ENCODE results near the gene LCK. TPM values are rescaled to one million over a fixed set of nuclear protein-coding genes. Genes with fewer than 3 reads are reported as not detected.

The LCK gene
- total RNA-seq, 1 experiment from 2014 or later = 0.57 TPM

- peaks cover 5% of the 10 kb centered on the region for H3K4me1 ChIP-seq (ENCODE audit: control insufficient read depth, insufficient read depth, low read length)
- TF ChIP-seq SIN3A (IDR thresholded peaks at IDR 0.05; ENCODE audit: borderline replicate concordance, insufficient read depth, low read depth, low read length) (no peak), POLR2AphosphoS5 (IDR thresholded peaks at IDR 0.05; ENCODE audit: low read depth, low read length) (no peak), TCF7L2 (IDR thresholded peaks at IDR 0.05; ENCODE audit: low read depth, low read length) (no peak)
- TF ChIP-seq, protein P1, sequence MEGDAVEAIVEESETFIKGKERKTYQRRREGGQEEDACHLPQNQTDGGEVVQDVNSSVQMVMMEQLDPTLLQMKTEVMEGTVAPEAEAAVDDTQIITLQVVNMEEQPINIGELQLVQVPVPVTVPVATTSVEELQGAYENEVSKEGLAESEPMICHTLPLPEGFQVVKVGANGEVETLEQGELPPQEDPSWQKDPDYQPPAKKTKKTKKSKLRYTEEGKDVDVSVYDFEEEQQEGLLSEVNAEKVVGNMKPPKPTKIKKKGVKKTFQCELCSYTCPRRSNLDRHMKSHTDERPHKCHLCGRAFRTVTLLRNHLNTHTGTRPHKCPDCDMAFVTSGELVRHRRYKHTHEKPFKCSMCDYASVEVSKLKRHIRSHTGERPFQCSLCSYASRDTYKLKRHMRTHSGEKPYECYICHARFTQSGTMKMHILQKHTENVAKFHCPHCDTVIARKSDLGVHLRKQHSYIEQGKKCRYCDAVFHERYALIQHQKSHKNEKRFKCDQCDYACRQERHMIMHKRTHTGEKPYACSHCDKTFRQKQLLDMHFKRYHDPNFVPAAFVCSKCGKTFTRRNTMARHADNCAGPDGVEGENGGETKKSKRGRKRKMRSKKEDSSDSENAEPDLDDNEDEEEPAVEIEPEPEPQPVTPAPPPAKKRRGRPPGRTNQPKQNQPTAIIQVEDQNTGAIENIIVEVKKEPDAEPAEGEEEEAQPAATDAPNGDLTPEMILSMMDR (IDR thresholded peaks at IDR 0.05) = no peak
- TF ChIP-seq, protein P2, sequence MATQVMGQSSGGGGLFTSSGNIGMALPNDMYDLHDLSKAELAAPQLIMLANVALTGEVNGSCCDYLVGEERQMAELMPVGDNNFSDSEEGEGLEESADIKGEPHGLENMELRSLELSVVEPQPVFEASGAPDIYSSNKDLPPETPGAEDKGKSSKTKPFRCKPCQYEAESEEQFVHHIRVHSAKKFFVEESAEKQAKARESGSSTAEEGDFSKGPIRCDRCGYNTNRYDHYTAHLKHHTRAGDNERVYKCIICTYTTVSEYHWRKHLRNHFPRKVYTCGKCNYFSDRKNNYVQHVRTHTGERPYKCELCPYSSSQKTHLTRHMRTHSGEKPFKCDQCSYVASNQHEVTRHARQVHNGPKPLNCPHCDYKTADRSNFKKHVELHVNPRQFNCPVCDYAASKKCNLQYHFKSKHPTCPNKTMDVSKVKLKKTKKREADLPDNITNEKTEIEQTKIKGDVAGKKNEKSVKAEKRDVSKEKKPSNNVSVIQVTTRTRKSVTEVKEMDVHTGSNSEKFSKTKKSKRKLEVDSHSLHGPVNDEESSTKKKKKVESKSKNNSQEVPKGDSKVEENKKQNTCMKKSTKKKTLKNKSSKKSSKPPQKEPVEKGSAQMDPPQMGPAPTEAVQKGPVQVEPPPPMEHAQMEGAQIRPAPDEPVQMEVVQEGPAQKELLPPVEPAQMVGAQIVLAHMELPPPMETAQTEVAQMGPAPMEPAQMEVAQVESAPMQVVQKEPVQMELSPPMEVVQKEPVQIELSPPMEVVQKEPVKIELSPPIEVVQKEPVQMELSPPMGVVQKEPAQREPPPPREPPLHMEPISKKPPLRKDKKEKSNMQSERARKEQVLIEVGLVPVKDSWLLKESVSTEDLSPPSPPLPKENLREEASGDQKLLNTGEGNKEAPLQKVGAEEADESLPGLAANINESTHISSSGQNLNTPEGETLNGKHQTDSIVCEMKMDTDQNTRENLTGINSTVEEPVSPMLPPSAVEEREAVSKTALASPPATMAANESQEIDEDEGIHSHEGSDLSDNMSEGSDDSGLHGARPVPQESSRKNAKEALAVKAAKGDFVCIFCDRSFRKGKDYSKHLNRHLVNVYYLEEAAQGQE (IDR thresholded peaks at IDR 0.05; ENCODE audit: insufficient read depth in 1 of 2, low read depth in 2 of 2, low read length in 1 of 2) = no peak
- no peaks in the 10 kb centered on the region for H3K36me3 ChIP-seq (ENCODE audit: control insufficient read depth, insufficient read depth, low read length)
- no peaks in the 10 kb centered on the region for H3K9me3 ChIP-seq (ENCODE audit: control insufficient read depth, insufficient read depth, low read depth, low read length)
- H3K27ac ChIP-seq (ENCODE audit: low read length) = no peak overlapping the region
- ChIA-PET POLR2A (interaction anchor here (0.6 to 0.7 kb wide), 2 partner anchors 11 to 52 kb away, joined by 12 to 14 read pairs; no protein-coding TSS in a partner anchor), CTCF (no interaction called here)
- no peaks in the 10 kb centered on the region for H3K27me3 ChIP-seq (ENCODE audit: control insufficient read depth, insufficient read depth, low read length)
- DNase-seq (ENCODE audit: low read depth, low spot score) (no peak), ATAC-seq (no peak)
- in situ Hi-C loops (cut with HindIII; ENCODE audit: low pct_unique_long_range_greater_than_20kb, low sequenced_read_pairs) (no loop called here), intact Hi-C loops (cut with micrococcal nuclease; ENCODE audit: unreplicated experiment) (no loop called here)
- H3K4me3 ChIP-seq (ENCODE audit: low read depth in 2 of 2, low read length in 2 of 2) = no peak overlapping the region
- no TSS peak for BruUV-seq (replicated peaks)
Observed at GRCh38 chr1:32249831-32250525, 1.1 kb upstream of the LCK start.

- Histone ChIP-seq H3K27me3 (ENCODE audit: control insufficient read depth, insufficient read depth, low read length) (no peaks in the 10 kb centered on the region), H3K4me1 (ENCODE audit: control insufficient read depth, insufficient read depth, low read length) (no peaks in the 10 kb centered on the region), H3K4me3 (ENCODE audit: low read depth in 2 of 2, low read length in 2 of 2) (no peak overlapping the region), H3K27ac (ENCODE audit: low read length) (no peak overlapping the region), H3K36me3 (ENCODE audit: control insufficient read depth, insufficient read depth, low read length) (no peaks in the 10 kb centered on the region), H3K9me3 (ENCODE audit: control insufficient read depth, insufficient read depth, low read depth, low read length) (no peaks in the 10 kb centered on the region)
- CTCF ChIA-PET = no interaction called here
- ATAC-seq (no peak), DNase-seq (ENCODE audit: low read depth, low spot score) (no peak)
- no TSS peak for BruUV-seq (replicated peaks)
- intact Hi-C loops (cut with micrococcal nuclease; ENCODE audit: unreplicated experiment) (no loop called here), in situ Hi-C loops (cut with HindIII; ENCODE audit: low pct_unique_long_range_greater_than_20kb, low sequenced_read_pairs) (no loop called here)
- TF ChIP-seq SIN3A (IDR thresholded peaks at IDR 0.05; ENCODE audit: borderline replicate concordance, insufficient read depth, low read depth, low read length) = no peak
- TF ChIP-seq POLR2AphosphoS5 (IDR thresholded peaks at IDR 0.05; ENCODE audit: low read depth, low read length) = no peak
- TF ChIP-seq, protein P1 (IDR thresholded peaks at IDR 0.05) = no peak
- no peak for TF ChIP-seq TCF7L2 (IDR thresholded peaks at IDR 0.05; ENCODE audit: low read depth, low read length)
- TF ChIP-seq, protein P2 (IDR thresholded peaks at IDR 0.05; ENCODE audit: insufficient read depth in 1 of 2, low read depth in 2 of 2, low read length in 1 of 2) = no peak
- POLR2A ChIA-PET = interaction anchor here (0.6 kb wide), 2 partner anchors 12 to 101 kb away, joined by 4 to 5 read pairs; no protein-coding TSS in a partner anchor
Observed at GRCh38 chr1:32255072-32256071, 4.3 kb downstream of the LCK start.

Measured in Panc1 (cell line).